Epithelial cell of esophagus (primary cell): Measurements from ENCODE around the gene CPHXL2.
A peak's percentile ranks its signal among the peaks of the same experiment; 100 is the strongest.

Experiments
- DNase-seq: peaks from one replicate; pipeline ENCODE4 v3.0.0; 2010; ENCODE audit warnings: low read depth
- H3K4me3 ChIP-seq: 2 replicates; pipeline ENCODE4 v1.5.1; 2011; ENCODE audit warnings: mild to moderate bottlenecking, low read length, control low read depth
- CTCF ChIP-seq: IDR thresholded peaks from 2 replicates; pipeline ENCODE4 v1.5.1; 2011; ENCODE audit warnings: low read depth, mild to moderate bottlenecking, low read length, control low read depth, inconsistent platforms; ENCODE audit not compliant: insufficient read depth; ENCODE audit errors: missing control alignments

The CPHXL2 gene

GRCh38 chr16:75676909-75677308 is at the start of gene CPHXL2:
TSS of gene CPHXL2 (minus strand) at chr16:75677009. CDS start at chr16:75676999, 10 bp downstream.
- DNase-seq = no peak
- TF ChIP-seq CTCF = no peak
- H3K4me3 ChIP-seq = no peak within 1 kb of the TSS

GRCh38 chr16:75726390-75726789 is 49.6 kb upstream of the CPHXL2 start, which contains the start of gene CPHXL:
TSS of gene CPHXL (minus strand) at chr16:75726490. CDS start at chr16:75726442, 48 bp downstream.
- DNase-seq = no peak
- no peak within 1 kb of the TSS for H3K4me3 ChIP-seq
- TF ChIP-seq CTCF = no peak

GRCh38 chr16:75718452-75718851 is 41.6 kb upstream of the CPHXL2 start:
- no peak for TF ChIP-seq CTCF
- no peak for DNase-seq
- no peak overlapping the region for H3K4me3 ChIP-seq

- DNase-seq = no peak
- no peak for TF ChIP-seq CTCF
- H3K4me3 ChIP-seq = no peak overlapping the region
These were observed 37.9 kb upstream of the CPHXL2 start for GRCh38 chr16:75714661-75715060.

GRCh38 chr16:75710344-75710743 is 33.5 kb upstream of the CPHXL2 start:
- DNase-seq = no peak
- no peak for TF ChIP-seq CTCF
- H3K4me3 ChIP-seq = no peak overlapping the region

GRCh38 chr16:75703306-75703705 is 26.5 kb upstream of the CPHXL2 start:
- H3K4me3 ChIP-seq = no peak overlapping the region
- no peak for TF ChIP-seq CTCF
- DNase-seq = peak; percentile 45

GRCh38 chr16:75702242-75702641 is 25.4 kb upstream of the CPHXL2 start:
- H3K4me3 ChIP-seq = no peak overlapping the region
- DNase-seq = peak; percentile 60
- no peak for TF ChIP-seq CTCF
